ENCODE data around the gene ABCA7.
A peak's percentile ranks its signal among the peaks of the same experiment; 100 is the strongest.

Gene ABCA7

GRCh38 chr19:1081301-1082164 is 41.6 kb downstream of the ABCA7 start:
- DNase-seq (ENCODE audit: low read depth, low spot score), result no peak
- in situ Hi-C loops (cut with HindIII; ENCODE audit: low sequenced_read_pairs), result no loop called here
- no peak for TF ChIP-seq CTCF (IDR thresholded peaks at IDR 0.05; ENCODE audit: low read depth, low read length)
- H3K4me3 ChIP-seq (ENCODE audit: low read depth, low read length), result no peak overlapping the region

- in situ Hi-C loops (cut with HindIII; ENCODE audit: low sequenced_read_pairs), result no loop called here
- TF ChIP-seq CTCF (IDR thresholded peaks at IDR 0.05; ENCODE audit: low read depth, low read length), result no peak
- H3K4me3 ChIP-seq (ENCODE audit: low read depth, low read length), result peak overlapping the region; percentile 18
- peak; percentile 28 for DNase-seq (ENCODE audit: low read depth, low spot score)
Measured at GRCh38 chr19:1082165-1082927, 42.4 kb downstream of the ABCA7 start.

GRCh38 chr19:1082928-1083816 is 43.3 kb downstream of the ABCA7 start:
- no peak for DNase-seq (ENCODE audit: low read depth, low spot score)
- no peak for TF ChIP-seq CTCF (IDR thresholded peaks at IDR 0.05; ENCODE audit: low read depth, low read length)
- in situ Hi-C loops (cut with HindIII; ENCODE audit: low sequenced_read_pairs), result no loop called here
- no peak overlapping the region for H3K4me3 ChIP-seq (ENCODE audit: low read depth, low read length)

- no peak overlapping the region for H3K4me3 ChIP-seq (ENCODE audit: low read depth, low read length)
- in situ Hi-C loops (cut with HindIII; ENCODE audit: low sequenced_read_pairs), result no loop called here
- no peak for DNase-seq (ENCODE audit: low read depth, low spot score)
Measured at GRCh38 chr19:1084024-1084868, 44.3 kb downstream of the ABCA7 start.

GRCh38 chr19:1085053-1085658 is 45.2 kb downstream of the ABCA7 start:
- no peak for DNase-seq (ENCODE audit: low read depth, low spot score)
- TF ChIP-seq CTCF (IDR thresholded peaks at IDR 0.05; ENCODE audit: low read depth, low read length), result no peak
- in situ Hi-C loops (cut with HindIII; ENCODE audit: low sequenced_read_pairs), result no loop called here

More at GRCh38 chr19:1084024-1084868, 44.3 kb downstream of the ABCA7 start:
- TF ChIP-seq CTCF (IDR thresholded peaks at IDR 0.05; ENCODE audit: low read depth, low read length), result no peak

More at GRCh38 chr19:1085053-1085658, 45.2 kb downstream of the ABCA7 start:
- no peak overlapping the region for H3K4me3 ChIP-seq (ENCODE audit: low read depth, low read length)

All from astrocyte of the spinal cord (primary cell).